ENCODE measurements around the gene TEKT3.

GRCh38 chr17:15377616-15378015 is 36.2 kb upstream of the TEKT3 start:
- TF ChIP-seq CTCF (IDR thresholded peaks at IDR 0.05) (no peak), POLR2A (IDR thresholded peaks at IDR 0.05) (no peak), EP300 (IDR thresholded peaks at IDR 0.05) (no peak), POLR2AphosphoS5 (IDR thresholded peaks at IDR 0.05) (no peak)
